OCI-LY1 (cell line): ENCODE data around the gene TUT7.

Source experiments
- H2AFZ ChIP-seq: fragments of 200-600 bp; sonication (generic), shearing (Covaris generic); 2 replicates; pipeline ENCODE4 v1.6.0; 2014; ENCODE audit warnings: antibody characterized with exemption, mild to moderate bottlenecking, low read length
- H3F3A ChIP-seq: fragments of 200-600 bp; sonication (generic), shearing (Covaris generic); 2 replicates; pipeline ENCODE4 v1.6.0; 2014; ENCODE audit warnings: mild to moderate bottlenecking, antibody characterized with exemption, low read length, moderate library complexity; ENCODE audit not compliant: insufficient read depth
- H3K27ac ChIP-seq: fragments of 200-600 bp; sonication (generic); 2 replicates; pipeline ENCODE4 v1.5.1; 2014; ENCODE audit warnings: low read length, mixed run types, mild to moderate bottlenecking, low read depth; ENCODE audit not compliant: poor library complexity, severe bottlenecking
- H3K27me3 ChIP-seq: fragments of 200-600 bp; sonication (generic); 2 replicates; pipeline ENCODE4 v1.6.0; 2014; ENCODE audit warnings: antibody characterized with exemption, mild to moderate bottlenecking, low read length, moderate library complexity; ENCODE audit not compliant: insufficient read depth
- H3K36me3 ChIP-seq: fragments of 200-600 bp; sonication (generic); 2 replicates; pipeline ENCODE4 v1.6.1; 2014; ENCODE audit warnings: mild to moderate bottlenecking, antibody characterized with exemption, low read length, moderate library complexity, mixed read lengths; ENCODE audit not compliant: insufficient read depth
- H3K4me1 ChIP-seq: fragments of 200-600 bp; sonication (generic); 2 replicates; pipeline ENCODE4 v1.5.1; 2014; ENCODE audit warnings: mild to moderate bottlenecking, low read length, moderate library complexity; ENCODE audit not compliant: insufficient read depth, severe bottlenecking
- H3K4me2 ChIP-seq: fragments of 200-600 bp; sonication (generic), shearing (Covaris generic); 2 replicates; pipeline ENCODE4 v1.6.1; 2014; ENCODE audit warnings: low read length
- H3K4me3 ChIP-seq: fragments of 200-600 bp; sonication (generic); 2 replicates; pipeline ENCODE4 v1.5.1; 2014; ENCODE audit warnings: low read length, low read depth, mild to moderate bottlenecking, mixed read lengths; ENCODE audit not compliant: poor library complexity, severe bottlenecking
- H3K79me2 ChIP-seq: fragments of 200-600 bp; shearing (Covaris generic); 2 replicates; pipeline ENCODE4 v1.6.1; 2016; ENCODE audit warnings: mixed run types, low read length, mixed read lengths; ENCODE audit not compliant: insufficient read depth
- H3K9ac ChIP-seq: fragments of 200-600 bp; sonication (generic), shearing (Covaris generic); 2 replicates; pipeline ENCODE4 v1.6.1; 2014; ENCODE audit warnings: mild to moderate bottlenecking, low read length, mixed read lengths
- H3K9me2 ChIP-seq: fragments of 200-600 bp; sonication (generic), shearing (Covaris generic); 2 replicates; pipeline ENCODE4 v1.6.1; 2014; ENCODE audit warnings: low read depth, mild to moderate bottlenecking, low read length, mixed read lengths
- H3K9me3 ChIP-seq: fragments of 200-600 bp; shearing (Covaris generic); 2 replicates; pipeline ENCODE4 v1.6.1; 2014; ENCODE audit warnings: low read length, mixed read lengths
- H4K20me1 ChIP-seq: fragments of 200-600 bp; sonication (generic), shearing (Covaris generic); 2 replicates; pipeline ENCODE4 v1.6.0; 2016; ENCODE audit warnings: mild to moderate bottlenecking, low read length; ENCODE audit not compliant: insufficient read depth
- CTCF ChIP-seq: fragments of 200-600 bp; sonication (generic), shearing (Covaris generic); IDR thresholded peaks from 2 replicates; pipeline ENCODE4 v1.5.1; 2017; ENCODE audit warnings: mild to moderate bottlenecking, antibody characterized with exemption, low read length, moderate library complexity, mixed read lengths
- EZH2 ChIP-seq: fragments of 200-600 bp; sonication (generic), shearing (Covaris generic); IDR thresholded peaks from 2 replicates; pipeline ENCODE4 v1.8.0; 2017; ENCODE audit warnings: borderline replicate concordance, mixed run types, mild to moderate bottlenecking, antibody characterized with exemption, low read length, moderate library complexity, mixed read lengths

The TUT7 gene

GRCh38 chr9:86275962-86276361 lies 78.2 kb downstream of the TUT7 start:
- H3K27ac ChIP-seq = no peak overlapping the region
- H2AFZ ChIP-seq = no peak overlapping the region
- H3K27me3 ChIP-seq = no peaks in the 10 kb centered on the region
- H3K9me2 ChIP-seq = no peaks in the 10 kb centered on the region
- no peaks in the 10 kb centered on the region for H4K20me1 ChIP-seq
- H3F3A ChIP-seq = no peaks in the 10 kb centered on the region
- no peak overlapping the region for H3K4me3 ChIP-seq
- TF ChIP-seq CTCF = no peak; the same call in 1 of the 2 replicates
- no peak for TF ChIP-seq EZH2
- no peak overlapping the region for H3K9ac ChIP-seq
- H3K36me3 ChIP-seq = peaks cover 60% of the 10 kb centered on the region
- peaks cover 20% of the 10 kb centered on the region for H3K4me1 ChIP-seq
- no peaks in the 10 kb centered on the region for H3K9me3 ChIP-seq
- H3K4me2 ChIP-seq = no peak overlapping the region
- H3K79me2 ChIP-seq = peaks cover 49% of the 10 kb centered on the region

- Histone ChIP-seq H4K20me1 (no peaks in the 10 kb centered on the region), H3K4me1 (peaks cover 11% of the 10 kb centered on the region), H3K27ac (no peak overlapping the region), H3K36me3 (peaks cover 59% of the 10 kb centered on the region), H3K4me2 (no peak overlapping the region), H3K27me3 (no peaks in the 10 kb centered on the region), H3K4me3 (no peak overlapping the region), H3K79me2 (peaks cover 40% of the 10 kb centered on the region), H3K9me3 (no peaks in the 10 kb centered on the region), H3K9ac (no peak overlapping the region), H2AFZ (no peak overlapping the region), H3F3A (no peaks in the 10 kb centered on the region), H3K9me2 (no peaks in the 10 kb centered on the region)
- TF ChIP-seq CTCF = no peak
- no peak for TF ChIP-seq EZH2
Observed at GRCh38 chr9:86274821-86275643, 79.2 kb downstream of the TUT7 start.

- Histone ChIP-seq H4K20me1 (no peaks in the 10 kb centered on the region), H3K79me2 (peaks cover 12% of the 10 kb centered on the region)
Observed at GRCh38 chr9:86272221-86272620, 82.0 kb downstream of the TUT7 start.

More at GRCh38 chr9:86272221-86272620, 82.0 kb downstream of the TUT7 start:
- TF ChIP-seq EZH2 (no peak), CTCF (no peak)
- Histone ChIP-seq H3K9me3 (no peaks in the 10 kb centered on the region), H3K27me3 (no peaks in the 10 kb centered on the region), H3K4me2 (no peak overlapping the region), H3K36me3 (peaks cover 44% of the 10 kb centered on the region), H3K9ac (no peak overlapping the region), H3K27ac (no peak overlapping the region), H3F3A (no peaks in the 10 kb centered on the region), H3K4me1 (peaks cover 3% of the 10 kb centered on the region), H2AFZ (no peak overlapping the region), H3K4me3 (no peak overlapping the region), H3K9me2 (no peaks in the 10 kb centered on the region)
